HG02610 (cell line): ENCODE measurements around the gene SLC26A2.

Source experiments
- ATAC-seq: cut with Tn5 transposase; IDR thresholded peaks from one replicate; pipeline ENCODE4 v1.9.1; 2021; ENCODE audit warnings: mild to moderate bottlenecking, moderate library complexity; ENCODE audit not compliant: unreplicated experiment

Gene SLC26A2

DNA sequence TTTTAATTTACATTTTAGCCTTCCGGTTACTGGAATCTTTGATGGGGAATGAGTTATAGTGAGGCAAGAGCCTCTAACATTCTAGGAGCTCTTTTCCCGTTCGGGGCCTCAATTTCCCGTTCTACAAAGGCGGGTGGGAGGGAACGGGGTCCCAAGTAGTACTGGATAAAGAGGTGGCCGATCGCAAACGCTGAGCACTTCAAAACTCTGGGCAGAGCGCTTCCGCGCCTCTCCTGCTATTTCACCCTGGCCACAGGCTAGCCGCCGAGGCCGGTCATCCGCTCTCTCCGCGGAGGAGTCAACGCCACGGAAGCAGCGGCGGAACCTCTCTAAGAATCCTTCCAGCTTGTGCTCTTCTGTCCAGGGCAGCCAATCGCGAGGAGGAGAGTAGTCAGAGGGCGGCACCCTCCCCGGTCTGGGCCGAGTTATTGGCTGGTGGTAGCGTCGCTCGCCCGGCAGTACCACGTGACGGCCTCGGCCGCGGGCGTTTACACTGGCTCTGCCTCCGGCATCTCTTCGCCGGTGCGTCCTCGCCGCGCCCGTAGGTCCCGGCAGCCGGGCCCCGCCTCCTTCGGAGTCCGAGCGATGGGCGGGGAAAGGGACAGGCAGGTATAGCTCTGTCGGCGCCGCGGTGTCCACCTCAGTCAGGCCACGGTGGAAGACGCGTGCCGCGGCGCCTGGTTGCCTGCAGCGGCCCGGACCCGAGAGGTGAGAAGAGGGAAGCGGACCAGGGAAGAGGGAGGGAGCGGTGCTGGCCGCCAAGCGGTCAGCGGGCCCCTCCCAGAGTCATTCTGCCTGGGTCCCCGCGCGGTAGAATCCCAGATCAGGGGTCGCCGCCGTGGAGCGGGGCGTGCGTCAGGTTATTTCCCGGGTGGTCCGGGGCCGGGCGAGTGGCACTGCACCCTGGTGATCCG lies at the start of gene SLC26A2:
SLC26A2 (plus strand) TSS at position 487 of the 914 bp plus-strand sequence. CDS start 16,895 bp downstream, outside the sequence.
- peak; percentile 99 for ATAC-seq

DNA sequence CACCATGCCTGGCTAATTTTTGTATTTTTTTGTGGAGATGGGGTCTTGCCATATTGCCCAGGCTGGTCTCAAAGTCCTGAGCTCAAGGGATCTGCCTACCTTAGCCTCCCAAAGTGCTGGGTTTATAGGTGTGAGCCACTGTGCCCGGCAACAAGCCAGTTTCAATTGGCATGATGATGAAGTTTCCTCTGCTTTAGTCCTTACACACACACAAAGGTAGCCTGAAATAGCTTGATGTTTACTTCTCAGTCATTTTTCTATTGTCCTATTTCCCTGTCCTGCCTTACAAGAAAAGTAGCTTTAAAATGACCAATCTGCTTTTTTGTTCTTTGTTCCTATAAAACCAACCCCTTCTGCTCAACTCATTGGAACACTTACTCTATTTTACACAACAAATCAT lies 49.5 kb upstream of the SLC26A2 start:
- no peak for ATAC-seq

DNA sequence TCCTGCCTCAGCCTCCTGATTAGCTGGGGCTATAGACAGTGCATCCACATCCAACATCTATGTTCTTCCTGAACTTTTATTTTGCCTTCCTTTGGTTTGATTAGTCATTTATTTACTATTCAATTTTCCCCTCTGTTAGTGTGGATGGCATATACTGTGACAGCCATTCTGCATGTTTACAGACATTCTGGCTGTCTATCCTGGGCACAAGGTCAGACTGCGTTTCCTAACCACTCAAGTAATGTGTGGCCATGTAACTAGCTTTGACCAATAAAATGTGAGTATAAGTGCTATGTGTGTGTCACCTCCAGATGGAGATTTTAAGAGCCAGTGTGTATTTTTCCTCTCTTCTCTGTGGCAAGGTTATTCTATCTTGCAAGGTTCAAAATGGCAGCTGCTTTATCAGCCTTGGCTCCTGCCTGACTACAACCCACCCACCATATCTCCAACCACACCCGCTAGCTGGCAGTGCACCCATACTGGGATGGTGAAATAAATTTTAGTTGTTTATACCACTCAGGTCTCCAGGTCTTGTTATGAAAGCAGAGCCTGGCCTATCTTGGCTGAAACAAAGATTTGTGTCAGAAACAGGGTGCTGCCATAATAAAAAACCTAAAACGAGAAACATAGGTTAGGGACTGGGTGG lies 48.2 kb upstream of the SLC26A2 start:
- no peak for ATAC-seq

DNA sequence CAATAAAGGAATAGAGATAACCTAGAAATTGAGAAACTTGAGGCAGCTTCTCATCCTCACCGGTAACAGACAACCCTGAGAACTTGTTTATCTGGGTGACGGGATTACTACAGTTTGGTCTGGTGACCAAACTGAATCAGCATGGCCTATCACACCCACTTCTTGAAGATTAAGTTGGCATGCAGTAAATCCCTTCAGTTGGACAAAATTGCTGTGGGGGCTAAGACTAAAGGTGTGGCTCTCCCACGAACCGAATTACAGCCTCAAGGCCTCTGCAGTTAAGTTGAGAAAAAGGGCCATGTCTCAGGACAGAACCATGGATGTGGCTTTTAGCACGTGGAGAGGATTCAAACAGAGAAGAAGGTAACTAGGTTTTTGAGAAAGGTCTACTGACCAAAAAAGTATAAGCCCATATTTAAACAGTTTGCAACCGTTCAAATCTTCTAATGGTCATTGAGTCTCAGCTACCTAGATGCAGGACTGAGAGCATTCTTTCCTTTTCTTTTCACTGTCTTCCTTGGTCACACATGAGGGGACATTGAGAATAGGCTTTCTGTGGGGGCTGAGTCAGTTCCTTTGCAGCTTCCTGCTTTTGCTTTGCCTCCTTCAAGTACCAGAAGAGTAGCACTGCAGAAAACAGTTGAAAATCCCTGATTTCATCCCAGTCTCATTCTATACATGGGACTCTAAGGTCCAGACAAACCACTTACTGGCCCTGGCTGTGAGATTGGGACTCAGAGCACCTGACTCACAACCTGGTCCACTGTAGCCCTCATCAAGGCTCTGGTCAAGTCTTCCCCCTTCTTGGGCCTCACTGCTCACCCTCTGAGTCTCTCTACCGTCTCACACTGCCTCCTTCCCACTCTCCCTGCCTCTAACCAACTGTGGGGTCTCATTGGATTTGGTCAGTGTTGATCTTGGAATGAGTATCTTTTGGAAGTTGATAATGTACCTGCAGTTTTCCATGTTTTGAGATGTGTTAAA lies 46.8 kb upstream of the SLC26A2 start:
- no peak for ATAC-seq

DNA sequence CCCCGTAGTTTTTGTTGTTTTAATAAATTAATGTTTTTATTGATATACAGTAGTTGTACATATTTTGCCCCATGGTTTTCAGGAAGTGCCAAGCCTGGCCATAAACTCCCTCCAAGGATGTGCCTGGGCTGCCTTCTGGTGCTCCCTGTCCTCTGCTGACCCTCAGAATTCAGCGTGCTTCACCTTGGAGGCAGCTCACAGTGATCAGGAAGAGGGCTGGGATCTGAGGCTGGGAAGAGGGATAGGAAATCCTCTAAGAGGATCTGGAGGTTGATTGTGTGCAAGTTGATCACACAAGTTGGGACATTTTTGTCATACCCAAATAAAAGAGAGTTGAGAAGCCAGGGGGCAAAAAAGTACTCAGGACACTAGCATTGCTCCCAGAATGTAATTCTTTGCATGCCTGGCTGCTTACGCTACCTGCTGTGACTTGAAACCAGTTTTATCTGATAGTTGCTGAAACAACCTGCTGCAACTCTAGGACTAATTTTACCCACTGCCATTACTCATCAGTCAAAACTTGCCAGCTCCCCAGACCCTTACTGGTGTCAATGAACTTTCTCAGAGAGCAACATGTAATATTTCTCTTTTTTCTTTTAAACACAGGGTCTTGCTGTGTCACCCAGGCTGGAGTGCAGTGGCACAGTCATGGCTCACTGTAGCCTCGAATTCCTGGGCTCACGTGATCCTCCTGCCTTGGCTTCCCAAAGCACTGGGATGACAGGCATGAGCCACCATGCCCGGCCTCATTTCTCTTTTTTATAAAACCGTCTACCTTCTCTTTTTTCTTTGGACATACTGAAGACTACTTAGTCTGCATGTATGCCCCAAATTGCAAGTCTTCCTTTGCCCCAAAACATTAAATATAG lies 44.9 kb upstream of the SLC26A2 start:
- no peak for ATAC-seq

DNA sequence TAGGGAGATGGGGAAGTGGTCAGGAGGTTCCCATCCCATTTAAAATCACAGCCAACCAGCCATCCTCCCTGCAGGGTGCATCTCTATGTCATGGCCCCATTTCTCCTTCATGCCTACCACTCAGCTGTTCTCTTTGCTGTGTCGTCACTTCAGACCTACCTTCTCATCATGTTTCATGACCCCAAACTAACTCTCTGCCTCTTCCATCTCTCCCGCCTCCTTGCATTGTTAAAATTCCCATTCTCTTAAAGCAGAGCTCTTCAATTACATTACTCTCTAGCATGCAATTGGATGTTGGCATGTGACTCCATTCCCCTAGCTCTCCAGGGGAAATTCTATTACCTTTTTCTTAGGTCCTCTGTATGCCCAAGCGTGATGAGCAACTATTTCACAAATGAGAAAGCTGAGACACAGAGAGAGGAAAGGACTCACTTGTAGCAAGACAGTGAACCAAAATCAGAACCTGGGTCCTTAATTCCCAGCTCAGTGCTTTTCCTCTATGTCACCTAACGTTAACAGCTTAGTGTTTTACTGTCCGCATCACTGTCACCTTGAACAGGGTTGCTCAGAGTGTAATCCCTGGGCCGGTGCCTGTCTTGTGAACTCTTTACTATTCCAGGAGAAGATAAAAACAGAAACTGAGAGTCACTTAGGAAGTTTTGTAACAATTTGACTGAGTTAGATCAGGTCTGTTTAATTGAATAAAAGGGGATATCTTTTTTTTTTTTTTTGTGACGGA lies 44.1 kb upstream of the SLC26A2 start:
- no peak for ATAC-seq

DNA sequence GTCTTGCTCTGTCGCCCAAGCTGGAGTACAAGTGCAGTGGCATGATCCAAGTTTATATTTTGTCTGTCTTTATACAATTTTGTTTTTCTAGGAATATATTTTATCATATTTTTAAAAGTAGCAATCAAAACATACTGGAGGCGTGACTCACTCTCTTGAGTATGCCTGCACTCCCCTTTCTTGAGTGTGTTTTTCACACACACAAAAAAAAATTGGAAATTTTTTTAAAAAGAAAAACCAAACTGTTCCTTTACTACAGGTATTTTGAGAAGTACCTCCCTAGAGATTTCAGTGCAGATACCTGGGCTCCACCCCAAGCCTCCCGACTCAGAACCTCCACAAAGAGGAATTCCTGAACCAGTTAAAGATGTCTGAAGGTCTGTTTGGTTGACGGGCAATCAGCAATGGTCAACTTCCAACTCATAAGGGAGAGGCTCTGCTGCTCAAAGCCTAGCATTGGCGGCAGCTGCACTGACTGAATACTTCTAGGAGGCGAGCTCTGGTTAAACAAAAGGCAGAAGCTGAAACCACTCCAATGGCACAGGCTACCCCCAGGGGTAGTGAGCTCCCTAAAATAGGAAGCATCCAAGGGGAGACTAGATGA lies 43.4 kb upstream of the SLC26A2 start:
- no peak for ATAC-seq

DNA sequence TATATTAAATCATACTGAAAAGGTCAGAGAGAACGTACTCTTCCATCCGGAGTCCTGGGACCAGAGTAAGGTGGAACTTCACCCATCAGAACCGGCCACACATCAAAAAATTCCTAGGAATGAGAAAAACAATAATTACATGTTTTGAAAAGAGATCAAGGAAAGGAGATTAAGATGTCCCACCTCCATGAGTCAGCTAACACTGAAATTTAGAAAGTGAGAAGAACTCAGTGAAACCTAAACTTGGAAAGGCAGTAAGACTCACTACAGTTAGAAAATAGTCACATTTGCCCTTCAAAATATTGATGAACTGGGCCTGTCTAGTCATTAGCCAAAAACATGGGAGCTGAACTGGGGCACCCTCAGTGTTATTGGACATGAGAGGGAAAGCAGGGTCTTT lies 39.0 kb upstream of the SLC26A2 start:
- no peak for ATAC-seq

DNA sequence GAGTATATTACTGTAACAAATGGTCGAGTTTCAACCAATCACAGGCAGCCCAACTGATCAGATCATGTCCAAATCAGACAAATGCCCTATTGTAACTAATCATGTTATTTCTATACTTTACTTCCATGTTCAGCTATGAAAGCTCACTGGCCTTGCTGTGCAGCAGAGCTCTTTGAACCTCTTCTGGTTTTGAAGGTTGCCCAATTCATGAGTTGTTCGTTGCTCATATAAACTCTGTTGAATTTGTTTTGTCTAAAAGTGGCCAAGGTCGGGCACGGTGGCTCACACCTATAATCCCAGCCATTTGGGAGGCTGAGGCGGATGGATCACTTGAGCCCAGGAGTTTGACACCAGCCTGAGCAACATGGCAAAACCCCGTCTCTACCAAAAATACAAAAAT lies 37.6 kb upstream of the SLC26A2 start:
- ATAC-seq: no peak

DNA sequence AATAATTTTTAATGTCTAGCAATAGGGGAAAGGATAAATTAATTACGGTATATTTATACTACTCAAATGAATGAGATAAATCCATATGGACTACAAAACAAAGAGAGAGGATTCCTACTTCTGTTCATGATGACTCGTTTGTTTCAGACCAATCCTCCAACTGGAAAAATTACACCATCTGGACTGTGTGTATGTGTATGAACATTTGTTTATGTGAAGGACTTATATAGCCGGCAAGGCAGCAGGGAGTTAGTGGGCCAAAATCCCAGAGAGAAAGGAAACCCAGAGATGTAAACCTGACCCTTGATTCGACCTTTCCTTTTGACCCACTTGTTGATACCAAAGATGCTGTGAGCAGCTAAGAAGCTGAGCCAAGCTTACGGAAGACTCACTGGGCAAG lies 36.1 kb upstream of the SLC26A2 start:
- ATAC-seq: no peak

DNA sequence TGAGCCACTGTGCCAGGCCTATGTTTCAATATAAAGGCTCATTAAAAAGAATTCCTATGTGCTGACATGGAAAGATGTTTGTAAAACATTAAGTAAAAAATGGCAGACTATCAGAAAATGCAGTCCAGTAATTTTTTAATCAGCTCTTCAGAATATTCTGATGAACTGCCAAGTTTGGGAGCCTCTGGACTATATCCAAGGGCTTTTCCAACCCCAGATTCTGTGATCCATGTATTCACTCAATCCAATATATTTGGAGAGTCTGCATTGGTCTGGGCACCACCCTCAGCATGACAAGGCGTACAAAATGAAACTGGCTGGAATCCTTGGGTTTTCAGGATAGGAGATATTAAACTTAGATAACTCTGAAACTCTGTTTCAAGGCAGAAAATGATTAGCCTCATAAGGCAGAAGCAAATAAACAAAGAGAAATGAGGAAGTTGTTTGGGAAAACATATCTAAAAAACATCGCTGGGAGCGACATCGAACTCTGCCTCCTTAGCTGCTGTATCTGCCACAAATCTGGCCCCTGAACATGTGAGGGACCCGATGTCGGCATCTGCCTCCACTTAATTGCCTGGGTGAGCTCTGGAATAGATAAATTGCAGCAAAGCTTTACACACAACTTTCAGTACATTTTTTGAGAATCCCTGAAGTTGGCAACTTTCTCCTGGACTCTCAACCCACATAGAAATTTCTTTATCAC lies 30.4 kb upstream of the SLC26A2 start:
- no peak for ATAC-seq

DNA sequence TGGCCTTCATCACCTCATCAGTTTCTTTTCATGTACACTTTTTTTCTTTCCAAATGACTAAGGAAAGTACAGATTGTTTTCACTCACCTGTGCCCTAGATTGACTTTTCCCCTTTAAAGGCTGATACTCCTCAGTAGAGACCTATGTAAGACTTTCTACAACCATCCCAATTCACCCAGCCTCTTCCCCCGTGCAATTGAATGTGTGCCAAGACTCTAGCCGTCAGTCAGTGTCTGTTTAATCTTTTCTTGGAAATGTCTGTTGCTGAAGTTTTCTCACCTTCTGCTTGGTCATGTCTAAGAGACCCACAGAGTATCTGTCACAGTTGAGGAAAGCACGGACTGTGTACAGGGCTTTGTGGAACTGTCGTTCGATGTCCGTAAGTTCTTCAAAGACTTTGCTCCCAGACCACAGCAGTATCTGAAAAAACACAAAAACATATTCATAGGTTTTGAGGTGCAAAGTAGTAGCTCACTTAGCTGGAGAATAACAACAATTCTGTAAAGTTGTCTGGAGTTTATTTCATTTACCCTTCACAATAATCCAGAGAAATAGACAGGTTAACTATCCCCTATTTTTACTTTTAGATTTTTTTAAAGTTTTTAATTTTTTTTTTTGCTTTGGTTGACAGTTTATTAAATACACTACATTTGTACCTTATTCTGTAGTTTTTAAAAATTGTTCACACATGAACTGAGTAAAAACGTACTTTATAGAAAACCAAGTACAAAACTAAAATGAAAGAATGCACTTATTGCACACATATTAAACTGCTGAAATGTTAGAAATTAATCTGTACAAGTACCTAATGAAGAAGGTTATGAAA lies 29.6 kb upstream of the SLC26A2 start:
- no peak for ATAC-seq

DNA sequence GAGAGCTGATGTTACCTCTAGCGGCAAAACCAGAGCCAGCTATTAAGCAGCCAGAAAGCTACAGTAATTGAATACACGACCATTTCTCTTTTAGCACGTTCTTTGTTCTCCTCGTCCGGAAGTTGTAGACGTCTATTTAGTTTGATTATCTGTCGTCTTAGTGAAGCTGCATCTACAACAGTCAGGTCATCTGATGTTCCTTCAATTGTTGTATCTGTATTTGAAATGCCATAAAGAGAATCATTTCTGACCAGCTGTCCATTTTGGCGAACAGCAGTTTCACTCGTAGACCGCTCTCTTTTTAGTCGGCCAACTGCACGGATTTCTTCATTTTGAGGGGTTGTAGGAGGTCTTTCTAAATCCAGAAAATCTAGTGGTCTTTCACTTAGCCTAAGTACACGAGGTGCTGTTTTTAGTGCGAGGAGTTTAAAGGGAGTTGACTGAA lies 28.5 kb upstream of the SLC26A2 start:
- no peak for ATAC-seq

DNA sequence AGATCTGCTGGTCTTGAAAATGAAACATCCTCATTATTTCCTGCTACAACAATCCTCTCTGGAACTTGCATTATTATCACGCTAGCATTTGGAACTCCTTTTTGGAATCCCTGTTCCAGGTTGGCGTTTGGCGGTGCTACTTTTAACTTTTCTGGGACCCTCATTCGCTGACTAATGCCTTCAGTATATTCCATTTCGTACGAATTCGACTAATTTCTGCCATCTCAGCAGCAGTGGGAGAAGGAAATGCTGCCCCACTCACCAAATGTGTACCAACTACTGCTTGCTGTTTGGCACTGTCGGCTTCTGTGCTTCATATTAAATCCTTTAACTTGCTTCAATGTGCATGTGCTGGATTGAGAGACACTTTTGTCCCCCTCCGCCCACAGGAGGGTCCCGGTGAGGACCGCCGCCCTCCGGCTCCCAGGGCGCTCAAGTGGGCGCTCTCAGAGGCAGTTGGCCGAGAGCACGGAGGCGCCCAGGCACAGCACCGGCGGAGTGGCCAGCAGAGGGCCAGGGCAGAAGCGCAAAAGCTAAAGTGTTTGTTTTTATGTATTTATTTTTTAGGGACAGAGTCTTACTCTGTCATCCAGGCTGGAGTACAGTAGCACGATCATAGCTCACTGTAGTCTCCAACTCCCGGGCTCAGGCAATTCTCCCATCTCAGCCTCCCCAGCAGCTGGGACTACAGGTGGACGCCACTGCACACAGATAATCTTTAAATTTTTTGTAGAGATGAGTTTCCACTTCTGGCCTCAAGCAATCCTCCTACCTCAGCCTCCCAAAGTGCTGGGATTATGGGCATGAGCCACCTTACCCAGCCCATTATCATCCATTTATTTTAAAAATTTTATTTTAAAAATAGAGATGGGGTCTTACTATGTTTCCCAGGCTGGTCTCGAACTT lies 27.9 kb upstream of the SLC26A2 start:
- no peak for ATAC-seq

DNA sequence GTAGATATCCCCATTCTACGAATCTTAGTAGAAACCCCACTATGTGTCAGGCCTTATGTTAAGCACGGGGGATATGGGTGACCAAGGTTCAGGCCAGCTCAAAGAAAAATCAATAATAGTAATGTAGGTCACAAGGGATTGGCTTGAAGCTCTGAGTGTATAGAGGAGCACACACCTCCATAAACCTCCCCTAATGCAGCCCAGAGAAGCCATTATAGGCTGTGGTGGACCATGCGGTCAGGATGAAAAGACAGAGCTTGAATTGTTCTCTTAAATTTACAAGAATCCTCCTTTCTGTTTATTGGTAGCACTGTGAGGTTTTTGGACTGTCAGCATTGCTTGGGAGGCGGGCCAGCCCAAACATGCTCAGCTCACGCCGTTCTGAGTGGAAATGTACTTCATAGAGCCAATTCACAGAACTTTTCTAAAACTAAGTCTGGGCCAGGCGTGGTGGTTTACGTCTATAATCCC lies 25.1 kb upstream of the SLC26A2 start:
- no peak for ATAC-seq

DNA sequence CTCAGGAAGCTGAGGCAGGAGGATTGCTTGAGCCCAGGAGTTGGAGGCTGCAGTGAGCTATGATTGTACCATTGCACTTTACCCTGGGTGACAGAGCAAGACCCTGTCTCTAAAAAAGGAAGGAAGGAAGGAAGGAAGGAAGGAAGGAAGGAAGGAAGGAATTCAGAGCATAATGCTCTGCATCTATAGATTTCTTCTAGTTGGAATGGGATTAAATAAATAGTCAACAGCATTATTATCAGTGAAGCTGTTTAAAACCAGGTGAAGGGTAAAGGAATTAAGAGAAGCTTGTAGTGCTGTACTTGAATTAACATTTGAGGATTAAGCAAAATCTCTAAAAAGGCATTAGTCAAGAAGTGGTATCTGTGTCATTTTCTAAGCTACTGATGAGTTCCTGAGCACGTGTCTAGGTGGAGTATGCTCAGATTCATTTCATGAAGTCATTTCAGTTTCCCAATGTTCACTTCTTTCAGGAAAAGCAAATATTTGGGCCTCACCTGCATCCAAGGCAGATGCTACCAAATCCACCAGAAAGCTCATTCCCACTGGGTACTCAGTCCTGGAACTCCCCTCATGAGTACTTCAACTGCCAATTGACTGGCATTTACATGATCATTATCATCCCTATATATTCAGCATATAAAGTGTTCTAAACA lies 24.4 kb upstream of the SLC26A2 start:
- ATAC-seq: no peak
